GM19452 (cell line): ENCODE data around the gene PREX1.
"Not testable (repeated sequence)": the region's sequence is repeated elsewhere in the genome, so short reads cannot be mapped to it uniquely, and the experiment has no call there.

ENCODE experiments used
- ATAC-seq: cut with Tn5 transposase; IDR thresholded peaks from one replicate; pipeline ENCODE4 v1.9.1; 2021; ENCODE audit not compliant: unreplicated experiment

The PREX1 gene

DNA sequence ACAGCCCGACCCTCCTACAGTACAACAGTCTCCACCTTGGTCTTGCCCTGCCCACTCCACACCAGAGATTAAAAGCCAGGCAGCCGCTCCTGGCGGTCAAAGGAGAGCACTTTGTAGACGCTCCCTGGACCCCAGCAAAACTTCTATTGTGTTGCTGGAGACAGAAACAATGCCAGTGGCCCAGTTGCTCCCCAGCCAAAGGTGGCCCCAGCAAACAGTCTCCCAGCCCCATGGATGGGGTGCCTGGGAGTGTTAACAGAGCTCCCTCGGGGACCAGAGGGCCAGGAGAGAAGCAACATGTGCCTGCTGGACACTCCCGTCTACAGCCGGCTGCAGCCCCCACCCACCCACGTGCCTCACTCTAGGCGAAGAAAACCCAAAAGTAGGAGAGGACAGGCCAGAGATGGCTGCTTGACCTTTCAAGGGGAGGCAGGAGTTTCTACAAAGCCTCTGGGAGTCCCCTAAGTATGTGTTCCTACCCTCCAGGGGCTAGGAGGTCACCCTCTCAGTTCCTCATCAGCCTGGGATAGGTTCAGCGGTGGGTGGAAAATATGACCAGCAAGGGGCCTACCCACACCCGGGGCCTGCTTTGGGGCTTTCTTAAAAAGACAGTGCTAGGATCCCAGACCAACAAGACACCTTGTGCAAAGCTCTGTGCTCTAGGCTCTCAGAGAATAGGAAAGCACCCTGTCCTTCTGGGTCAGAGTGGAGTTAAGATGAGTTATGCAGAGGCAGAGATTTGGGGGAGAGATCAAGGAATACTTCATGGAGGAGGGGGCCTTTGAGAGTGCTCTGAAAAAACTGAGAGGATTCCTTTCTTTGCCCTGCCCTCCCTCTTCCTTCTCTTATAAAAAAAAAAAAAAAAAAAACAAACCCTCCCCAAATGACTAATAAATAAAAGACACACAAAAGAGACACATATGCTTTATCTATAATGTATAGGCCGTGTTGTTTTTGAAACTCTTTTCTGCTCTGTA is 19.0 kb upstream of the PREX1 start:
- peak; percentile 95 for ATAC-seq

DNA sequence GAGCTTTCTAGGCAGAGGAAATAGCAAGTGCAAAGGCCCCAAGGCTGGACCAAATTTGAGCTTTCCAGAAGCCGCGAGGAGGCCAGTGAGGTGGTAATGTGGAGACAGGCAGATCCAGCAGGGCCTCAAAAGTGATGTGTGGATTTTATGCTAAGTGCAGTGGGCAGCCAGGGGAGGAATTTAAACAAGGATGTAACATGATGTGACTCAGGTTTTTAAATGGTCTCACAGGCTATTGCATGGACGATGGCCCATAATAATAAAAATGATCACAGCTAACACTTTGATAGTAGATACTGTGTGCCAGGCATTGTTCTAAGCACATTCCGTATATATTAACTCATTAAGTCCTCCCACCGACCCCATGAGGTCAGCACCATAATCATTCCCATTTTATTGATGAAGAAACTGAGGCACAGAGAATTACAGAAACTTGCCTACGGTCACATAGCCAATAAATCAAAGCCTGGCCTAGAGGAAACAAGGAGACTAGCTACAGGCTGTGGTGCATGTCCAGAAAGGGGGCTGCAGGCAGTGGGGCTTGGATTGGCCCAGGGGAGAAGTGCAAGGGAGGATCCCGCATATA is 18.0 kb upstream of the PREX1 start:
- no peak for ATAC-seq

DNA sequence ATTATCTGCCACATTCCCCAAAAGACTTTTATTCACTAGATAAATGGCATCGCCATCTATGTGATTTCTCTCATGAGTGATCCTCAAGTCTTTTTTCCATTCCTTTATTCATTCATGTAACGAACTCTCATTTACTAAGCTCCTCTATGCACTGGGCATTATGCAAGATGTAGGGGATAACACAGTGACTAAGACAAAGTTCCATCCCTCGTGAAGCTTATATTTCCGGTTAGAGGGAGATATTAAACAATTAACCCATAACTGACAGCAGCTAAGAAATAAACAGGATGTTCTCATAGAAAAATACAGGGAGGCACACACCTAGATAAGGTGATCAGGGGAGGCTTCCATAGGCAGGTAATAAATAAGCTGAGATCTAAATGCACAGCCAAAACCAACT is 17.2 kb upstream of the PREX1 start:
- no peak for ATAC-seq

DNA sequence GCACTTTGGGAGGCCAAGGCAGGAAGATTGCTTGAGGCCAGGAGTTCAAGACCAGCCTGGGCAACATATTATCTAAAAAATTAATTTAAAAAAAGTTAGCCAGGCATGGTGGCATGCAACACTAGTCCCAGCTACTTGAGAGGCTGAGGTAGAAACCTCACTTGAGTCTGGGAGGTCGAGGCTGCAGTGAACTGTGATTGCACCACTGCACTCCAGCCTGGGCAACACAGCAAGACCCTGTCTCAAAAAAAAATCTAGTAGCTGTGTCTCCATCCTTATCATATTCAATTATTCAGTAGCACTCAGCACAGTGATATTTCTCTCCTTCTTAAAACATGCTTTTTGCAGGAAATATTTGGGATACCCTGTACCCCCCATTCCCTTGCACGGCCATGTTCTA is 16.1 kb upstream of the PREX1 start:
- ATAC-seq = not testable (repeated sequence)

DNA sequence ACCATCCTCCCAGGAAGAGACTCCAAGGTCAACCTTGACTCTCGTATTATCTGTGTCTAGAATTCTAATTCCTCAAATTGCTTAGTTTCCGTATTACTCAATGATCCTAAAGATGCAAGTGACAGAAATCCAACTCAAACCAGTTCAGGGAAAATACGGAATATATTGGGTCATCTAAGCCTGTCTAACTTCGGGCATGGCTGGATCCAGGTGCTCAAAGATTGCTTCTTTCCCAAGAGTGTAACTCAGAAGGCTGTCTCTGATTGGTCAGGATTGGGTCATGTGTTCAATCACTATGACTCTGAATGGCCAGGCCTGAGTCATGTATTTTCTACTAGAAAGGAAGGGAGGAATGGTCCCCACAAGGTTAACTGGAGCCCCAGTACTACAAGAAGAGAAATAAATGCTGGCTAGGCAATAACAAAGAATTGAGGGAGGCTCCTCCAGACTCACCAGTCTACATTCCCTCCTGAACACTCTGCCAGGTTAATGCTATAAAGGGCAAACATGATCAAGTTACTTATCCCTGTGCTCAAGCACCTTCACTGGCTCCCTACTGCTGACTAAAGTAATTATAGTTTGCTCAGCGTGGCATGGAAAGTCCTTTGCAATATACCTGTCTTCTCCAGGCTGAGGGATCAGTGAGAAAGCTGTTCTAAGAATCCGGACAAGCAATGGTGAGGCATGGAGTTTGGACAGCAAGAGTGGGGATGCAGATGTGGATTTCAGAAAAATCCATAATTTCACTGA is 15.4 kb upstream of the PREX1 start:
- no peak for ATAC-seq

DNA sequence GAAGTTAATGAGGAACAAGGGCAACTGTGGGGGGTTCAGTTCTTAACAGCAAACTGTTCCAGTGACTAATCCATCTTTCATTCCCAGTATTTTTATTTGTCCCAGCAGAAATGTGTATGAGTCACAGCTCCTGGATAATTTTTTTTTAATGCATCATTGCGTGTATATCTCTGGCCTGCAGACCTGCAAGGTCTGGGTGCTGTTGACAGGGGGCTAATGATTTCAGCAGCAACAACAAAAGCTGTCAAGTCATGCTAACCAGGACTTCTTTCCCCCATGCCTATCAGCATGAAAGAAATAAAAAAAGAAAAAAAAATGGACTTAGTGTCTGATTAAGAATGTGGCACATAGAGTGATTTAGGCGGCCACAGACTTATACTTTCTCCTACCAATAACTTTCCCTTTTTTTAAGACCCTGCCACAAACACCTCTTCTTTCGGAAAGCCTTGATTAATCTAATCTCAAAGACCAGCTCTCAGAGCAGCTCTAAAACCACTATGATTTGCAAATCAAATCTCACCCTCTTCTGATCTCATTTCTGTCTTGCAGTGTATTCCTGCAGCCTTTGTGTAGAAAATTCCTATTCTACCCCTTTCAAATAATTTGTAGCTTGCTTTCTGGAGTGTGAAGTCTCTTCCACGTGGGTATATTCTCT is 14.2 kb upstream of the PREX1 start:
- no peak for ATAC-seq

DNA sequence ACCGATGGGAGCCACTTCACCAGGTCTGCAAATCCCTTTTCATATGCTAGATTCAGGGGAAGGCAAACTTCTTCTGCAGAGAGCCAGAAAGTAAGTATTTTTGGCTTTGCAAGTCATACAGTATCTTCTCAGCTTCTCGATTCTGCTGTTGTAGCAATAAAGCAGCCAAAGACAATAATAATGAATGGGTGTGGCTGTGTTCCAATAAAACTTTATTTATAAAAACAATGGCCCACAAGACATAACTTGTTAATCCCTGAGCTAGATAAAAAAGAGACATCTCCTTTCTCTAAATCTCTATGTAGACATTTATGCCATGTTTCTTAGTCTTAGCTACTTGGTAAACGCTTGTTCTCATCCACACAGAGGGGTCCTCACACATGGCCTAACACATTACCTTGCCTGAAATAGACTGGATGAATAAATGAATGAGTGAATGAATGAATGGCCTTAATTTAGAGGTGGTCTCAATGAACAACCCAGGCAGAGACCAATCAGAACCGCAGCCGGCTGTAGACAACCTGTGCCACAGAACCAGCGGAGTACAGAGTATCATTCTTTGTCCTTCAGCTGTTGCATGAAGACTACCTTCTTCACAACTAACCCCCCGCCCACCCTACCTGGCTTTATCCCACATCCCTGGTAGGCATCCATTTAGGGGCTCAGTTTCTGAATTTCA is 13.5 kb upstream of the PREX1 start:
- no peak for ATAC-seq

DNA sequence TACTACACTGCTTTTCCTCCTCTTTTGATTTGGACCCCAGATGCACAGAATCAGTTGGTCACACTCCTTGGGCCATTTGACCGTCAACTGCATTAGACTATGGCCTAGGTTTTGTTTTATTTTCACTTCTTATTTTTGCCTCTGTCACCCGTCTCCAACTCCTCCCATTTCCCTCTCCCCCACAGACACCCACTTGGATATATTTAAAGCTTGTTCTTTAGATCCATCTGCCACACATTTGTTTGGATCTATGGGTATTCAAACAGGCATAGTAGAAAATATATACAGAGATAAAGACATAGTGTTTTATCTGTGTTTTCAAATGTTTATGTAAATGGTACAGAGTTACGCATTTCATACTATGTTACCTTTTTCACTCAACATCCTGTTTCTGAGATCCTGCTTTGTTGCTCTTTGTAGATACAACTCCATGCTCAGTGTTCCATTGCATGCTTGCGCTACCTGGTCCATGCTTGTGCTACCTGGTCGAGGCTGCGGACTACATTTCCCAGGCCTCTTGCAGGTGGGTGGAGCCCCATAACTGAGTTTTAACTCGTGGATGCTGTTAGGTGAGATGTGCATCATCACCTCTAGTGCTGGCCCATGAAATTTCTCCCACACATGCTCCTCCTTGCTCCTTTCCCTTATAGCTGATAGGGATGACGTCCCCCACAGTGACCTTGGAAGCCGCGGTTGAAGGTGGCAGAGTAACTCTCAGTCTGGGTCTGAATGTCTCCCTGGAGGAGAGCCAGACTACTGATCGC is 11.5 kb upstream of the PREX1 start:
- ATAC-seq = no peak

DNA sequence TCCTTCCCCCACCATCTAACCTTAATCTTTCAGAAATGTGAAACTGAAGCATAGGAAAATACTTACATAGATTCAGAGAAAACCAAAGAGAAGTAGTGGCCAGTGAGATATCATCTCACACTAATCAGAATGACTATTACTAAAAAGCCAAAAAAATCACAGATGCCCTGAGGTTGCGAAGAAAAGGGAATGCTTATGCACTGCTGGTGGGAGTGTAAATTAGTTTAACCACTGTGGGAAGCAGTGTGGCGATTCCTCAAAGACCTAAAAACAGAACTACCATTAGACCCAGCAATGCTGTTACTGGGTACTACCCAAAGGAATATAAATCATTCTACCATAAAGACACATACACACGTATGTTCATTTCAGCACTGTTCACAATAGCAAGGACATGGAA is 9.2 kb upstream of the PREX1 start:
- no peak for ATAC-seq

DNA sequence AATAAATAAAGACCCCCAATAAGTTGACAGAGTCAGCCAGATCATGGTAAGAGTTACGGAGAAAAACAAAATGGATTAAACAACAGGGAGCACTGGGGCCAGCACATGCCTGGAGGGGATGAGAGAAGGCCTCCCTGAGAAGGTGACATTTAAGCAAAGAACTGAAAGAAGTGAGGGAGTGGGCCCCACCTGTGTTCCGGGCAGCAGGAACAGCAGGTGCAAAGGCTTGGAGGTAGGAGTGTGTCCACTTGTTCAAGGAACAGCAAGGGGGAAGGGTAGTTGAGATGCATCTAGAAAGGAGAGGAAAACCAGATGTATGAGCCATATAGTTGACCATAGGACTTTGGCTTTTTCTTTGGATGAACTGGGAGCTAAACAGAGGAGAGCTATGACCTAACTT is 7.6 kb upstream of the PREX1 start:
- ATAC-seq = no peak

DNA sequence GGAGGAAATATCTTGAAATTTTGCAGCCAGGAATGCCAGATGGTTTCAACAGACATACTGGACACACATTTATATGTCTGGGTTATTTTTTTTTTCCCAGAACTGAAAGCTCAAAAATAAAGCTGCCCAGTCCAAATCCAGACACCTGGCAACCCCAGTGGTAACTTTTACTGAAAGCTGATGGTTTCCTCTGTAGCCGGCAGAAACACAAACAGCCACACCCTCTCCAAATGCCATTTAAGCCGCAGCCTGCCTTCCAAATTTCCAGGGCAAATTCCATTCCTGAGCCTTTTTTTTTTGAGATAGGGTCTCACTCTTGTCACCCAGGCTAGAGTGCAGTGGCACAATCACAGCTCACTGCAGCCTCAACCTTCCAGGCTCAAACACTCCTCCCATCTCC is 6.5 kb upstream of the PREX1 start:
- ATAC-seq = no peak

DNA sequence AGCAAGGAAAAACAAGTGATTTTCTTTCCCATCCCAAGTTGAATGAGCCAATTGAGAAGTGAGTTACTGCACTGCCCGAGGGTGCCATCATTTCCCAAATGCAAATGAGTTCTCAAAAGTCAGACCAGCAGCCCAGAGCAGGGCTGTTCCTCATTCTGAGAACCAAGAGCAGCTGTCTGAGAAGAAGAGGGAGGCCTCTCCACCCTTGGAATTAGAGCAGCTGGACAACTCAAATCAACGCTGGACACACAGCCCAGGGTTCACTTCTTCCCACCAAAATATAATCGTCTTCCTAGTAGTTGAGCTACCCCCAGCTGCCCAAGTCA is 4.6 kb upstream of the PREX1 start:
- ATAC-seq = no peak

DNA sequence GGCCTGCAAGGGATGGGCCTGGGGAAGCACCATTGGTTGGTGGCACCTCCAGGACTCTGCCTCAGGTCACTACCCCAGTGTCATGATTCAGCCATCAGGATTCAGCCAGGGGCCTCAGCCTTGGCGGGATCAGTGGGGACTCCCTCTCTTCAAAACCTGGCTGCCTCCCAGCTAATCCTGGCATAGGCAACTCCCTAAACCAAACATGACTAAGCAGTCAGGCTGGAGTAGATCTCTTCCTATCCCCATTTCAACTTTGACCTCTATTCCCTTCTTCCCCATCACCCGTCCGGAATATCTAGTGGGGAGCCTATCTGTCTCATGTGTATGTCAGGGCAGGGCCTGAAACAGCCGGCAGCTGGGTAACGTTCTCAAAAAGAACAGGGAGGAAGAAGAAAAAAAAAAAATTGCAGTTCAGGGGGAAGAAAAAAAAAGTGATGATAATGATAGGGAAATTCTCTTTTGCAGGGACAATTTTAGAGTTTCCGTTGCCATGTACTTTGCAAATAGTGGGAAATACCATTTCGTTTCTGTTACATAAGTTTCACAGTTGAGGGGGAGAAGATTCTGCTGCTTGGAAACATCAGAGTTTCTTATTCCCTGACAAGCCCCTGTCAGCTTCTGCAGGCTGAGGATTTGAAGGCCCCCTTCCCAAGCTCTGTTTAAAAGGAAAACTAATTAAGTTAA is 4.1 kb upstream of the PREX1 start:
- ATAC-seq = no peak

DNA sequence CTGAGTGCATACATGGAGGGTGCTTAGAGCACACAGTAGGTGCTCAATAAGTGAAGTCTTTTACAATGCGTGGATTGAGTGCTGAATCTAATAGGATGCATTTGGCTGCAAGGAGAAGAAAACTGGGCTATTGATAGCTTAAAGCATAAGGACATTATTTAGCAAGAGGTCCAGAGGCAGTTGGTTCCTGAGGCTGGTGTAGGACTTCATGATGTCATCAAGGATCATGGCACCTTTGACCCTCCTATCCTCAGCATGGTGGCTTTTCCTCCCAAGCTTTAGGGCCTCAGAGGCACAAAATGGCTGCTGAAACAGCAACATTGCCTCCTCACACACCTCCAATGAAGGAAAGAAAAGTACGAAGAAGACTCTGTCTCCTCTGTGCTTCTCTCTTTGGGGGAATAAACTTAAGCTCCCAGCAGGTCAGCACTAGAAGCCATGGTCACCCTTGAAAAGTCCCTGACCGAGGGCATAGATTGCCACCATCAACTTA is 3.1 kb upstream of the PREX1 start:
- ATAC-seq = no peak

DNA sequence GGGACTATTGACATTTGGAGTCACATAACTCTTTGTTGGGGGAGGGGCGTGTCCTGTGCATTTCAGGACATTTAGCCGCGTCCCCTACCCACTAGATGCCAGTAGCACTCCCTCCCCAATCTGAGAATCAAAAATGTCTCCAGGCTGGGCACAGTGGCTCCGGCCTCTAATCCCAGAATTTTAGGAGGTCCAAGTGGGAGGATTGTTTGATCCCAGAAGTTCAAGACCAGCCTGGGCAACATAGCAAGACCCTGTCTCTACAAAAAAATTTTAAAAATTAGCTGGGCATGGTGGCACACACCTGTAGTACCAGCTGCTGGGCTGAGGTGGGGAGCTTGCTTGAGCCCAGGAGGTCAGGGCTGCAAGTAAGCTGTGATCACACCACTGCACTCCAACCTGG is 2.1 kb upstream of the PREX1 start:
- no peak for ATAC-seq

DNA sequence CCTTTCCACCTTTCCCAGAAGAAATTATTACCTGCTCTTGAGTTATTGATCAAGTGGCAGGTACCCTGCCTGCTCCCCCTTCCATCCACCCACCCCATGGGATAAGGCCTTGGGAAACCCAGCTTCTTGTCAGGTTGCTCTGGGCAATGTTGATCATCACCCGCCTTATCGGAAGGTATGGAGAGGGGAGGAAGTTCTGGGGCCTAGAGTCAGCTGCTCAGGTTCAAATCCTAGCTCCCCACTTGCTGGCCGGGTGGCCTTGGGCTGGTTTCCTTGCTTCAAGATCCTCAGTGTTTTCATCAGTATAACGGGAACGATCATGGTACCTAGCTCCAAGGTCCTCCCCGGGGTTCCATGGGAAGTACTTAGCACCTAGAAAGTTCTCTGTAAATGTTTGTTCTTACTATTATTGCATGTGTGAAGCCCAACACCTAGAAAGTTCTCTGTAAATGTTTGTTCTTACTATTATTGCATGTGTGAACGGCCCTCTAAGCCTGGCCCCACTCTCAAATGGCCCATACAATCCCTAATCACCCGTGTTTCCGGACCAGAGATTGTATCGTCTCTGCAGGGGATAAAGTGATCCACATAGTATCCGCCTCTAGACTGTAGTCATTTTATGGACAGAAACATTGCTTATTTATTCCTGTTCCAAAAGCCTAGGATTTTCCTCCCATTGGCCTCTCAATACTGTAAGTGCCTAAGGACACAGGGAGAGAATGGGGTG is 1.1 kb upstream of the PREX1 start:
- no peak for ATAC-seq

DNA sequence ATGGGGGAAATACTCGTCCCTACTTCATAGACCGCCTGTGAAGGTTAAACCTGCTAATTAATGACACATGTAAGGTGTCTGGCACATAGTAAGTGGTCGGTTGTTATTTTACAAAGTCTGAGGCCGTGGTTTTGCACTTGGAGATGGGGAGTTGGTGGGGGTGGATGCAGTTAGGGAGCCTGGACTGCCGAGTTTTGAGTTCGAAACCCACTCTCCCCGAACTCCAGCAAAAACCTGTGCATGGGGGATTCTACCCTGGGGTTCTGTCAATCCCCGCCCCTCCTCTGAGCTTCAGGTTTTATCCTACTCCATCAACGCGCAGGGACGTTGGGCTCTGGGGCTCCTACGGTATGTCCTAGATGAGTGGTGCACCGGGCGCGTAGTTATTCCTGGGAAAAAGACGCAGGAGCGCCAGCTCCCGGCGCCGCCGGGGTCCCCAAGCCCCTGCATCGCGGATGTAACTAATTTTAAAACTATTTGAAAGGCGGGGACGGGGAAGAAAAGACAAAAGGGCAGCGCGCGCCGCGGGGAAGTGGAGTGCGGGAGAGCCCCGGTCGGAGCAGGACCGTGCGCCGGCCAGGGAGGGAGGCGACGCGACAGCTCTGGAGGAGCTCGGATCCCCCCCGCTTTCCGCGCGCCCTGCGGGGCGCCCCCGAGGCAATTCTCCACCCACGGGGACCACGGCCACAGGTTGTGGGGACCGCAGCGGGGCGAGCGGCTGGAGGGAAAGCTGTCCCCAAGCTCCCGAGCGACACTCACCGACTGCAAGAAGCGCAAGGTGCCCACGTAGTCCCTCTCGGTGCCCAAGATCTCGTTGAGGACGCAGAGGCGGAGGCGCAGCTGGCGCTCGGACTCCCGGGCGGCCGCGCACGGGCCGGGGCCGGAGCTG is 672 bp downstream of the PREX1 start:
- ATAC-seq = peak; percentile 7

DNA sequence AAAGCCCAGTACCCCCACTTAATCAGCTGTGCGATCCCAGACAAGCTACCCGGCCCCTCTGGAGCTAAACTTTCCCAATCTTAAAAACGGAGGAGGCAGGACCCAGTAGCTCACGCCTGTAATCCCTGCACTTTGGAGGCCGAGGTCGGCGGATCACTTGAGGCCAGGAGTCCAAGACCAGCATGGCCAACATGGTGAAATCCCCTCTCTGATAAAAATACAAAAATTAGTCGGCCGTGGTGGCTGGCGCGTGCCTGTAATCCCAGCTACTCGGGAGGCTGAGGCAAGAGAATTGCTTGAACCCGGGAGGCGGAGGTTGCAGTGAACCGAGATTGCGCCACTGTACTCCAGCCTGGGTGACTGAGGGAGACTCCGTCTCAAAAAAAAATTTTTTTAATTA is 1.3 kb downstream of the PREX1 start:
- ATAC-seq = not testable (repeated sequence)
